ENCODE results near the gene CERK. TPM values are rescaled to one million over a fixed set of nuclear protein-coding genes. Genes with fewer than 3 reads are reported as not detected.

CERK gene
- total RNA-seq, 1 donor from 2014 or later, result 46.3 TPM

GRCh38 chr22:46774253-46774979 lies 36.4 kb upstream of the CERK start:
- no peak overlapping the region for H3K4me3 ChIP-seq (ENCODE audit: low read depth, low read length)
- no peaks in the 10 kb centered on the region for H3K36me3 ChIP-seq (ENCODE audit: control insufficient read depth, insufficient read depth, low read length)
- no peak for DNase-seq (ENCODE audit: low read depth)
- no peaks in the 10 kb centered on the region for H3K27me3 ChIP-seq (ENCODE audit: control insufficient read depth, insufficient read depth, low read length)
- TF ChIP-seq, protein P1, sequence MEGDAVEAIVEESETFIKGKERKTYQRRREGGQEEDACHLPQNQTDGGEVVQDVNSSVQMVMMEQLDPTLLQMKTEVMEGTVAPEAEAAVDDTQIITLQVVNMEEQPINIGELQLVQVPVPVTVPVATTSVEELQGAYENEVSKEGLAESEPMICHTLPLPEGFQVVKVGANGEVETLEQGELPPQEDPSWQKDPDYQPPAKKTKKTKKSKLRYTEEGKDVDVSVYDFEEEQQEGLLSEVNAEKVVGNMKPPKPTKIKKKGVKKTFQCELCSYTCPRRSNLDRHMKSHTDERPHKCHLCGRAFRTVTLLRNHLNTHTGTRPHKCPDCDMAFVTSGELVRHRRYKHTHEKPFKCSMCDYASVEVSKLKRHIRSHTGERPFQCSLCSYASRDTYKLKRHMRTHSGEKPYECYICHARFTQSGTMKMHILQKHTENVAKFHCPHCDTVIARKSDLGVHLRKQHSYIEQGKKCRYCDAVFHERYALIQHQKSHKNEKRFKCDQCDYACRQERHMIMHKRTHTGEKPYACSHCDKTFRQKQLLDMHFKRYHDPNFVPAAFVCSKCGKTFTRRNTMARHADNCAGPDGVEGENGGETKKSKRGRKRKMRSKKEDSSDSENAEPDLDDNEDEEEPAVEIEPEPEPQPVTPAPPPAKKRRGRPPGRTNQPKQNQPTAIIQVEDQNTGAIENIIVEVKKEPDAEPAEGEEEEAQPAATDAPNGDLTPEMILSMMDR (IDR thresholded peaks at IDR 0.05; ENCODE audit: insufficient read depth, low read length, poor library complexity, severe bottlenecking), result no peak

DNA sequence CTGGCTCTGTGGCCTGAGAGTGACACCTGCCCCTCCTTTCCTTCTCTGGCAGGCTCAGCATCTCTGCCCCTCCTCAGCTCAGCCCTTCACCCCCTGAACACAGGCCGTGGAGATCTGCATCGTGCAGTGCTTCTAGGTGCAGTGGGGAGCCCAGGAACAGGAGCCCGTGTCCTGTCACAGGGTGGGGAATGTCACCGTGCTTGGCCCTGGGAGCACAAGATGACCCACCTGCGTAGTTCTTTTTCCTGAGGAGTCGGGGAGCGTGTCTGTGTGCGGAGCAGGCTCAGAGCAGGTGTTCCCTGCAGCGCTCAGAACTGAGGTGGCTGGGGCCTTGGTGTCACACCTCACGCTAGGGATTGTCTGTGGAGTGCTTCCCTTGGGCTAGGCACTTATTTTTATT lies 35.0 kb upstream of the CERK start:
- TF ChIP-seq, protein P1 (IDR thresholded peaks at IDR 0.05; ENCODE audit: insufficient read depth, low read length, poor library complexity, severe bottlenecking), result no peak
- Histone ChIP-seq H3K36me3 (ENCODE audit: control insufficient read depth, insufficient read depth, low read length) (no peaks in the 10 kb centered on the region), H3K4me3 (ENCODE audit: low read depth, low read length) (no peak overlapping the region), H3K27me3 (ENCODE audit: control insufficient read depth, insufficient read depth, low read length) (no peaks in the 10 kb centered on the region)
- no peak for DNase-seq (ENCODE audit: low read depth)

DNA sequence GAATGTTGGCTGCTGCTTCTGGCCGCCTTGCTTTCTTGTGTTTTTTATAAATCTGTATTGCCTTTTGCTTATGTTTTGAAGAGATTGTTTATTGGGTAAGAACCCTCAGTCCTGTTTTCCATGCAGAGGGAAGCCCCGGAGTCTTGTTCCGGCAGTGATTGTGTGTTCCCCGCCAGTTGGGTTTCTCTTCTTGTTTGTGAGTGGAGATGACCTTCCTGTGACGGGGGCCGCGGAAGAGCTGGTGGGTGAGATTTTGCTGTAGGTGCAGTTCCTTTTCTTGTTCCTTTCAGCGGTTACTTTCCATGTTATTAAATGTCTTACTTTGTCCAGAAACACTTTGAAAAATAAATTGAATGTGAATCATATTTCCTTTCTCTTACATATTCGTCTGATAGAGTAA lies 32.7 kb upstream of the CERK start:
- no peak for DNase-seq (ENCODE audit: low read depth)
- Histone ChIP-seq H3K27me3 (ENCODE audit: control insufficient read depth, insufficient read depth, low read length) (no peaks in the 10 kb centered on the region), H3K4me3 (ENCODE audit: low read depth, low read length) (no peak overlapping the region), H3K36me3 (ENCODE audit: control insufficient read depth, insufficient read depth, low read length) (no peaks in the 10 kb centered on the region)
- TF ChIP-seq, protein P1 (IDR thresholded peaks at IDR 0.05; ENCODE audit: insufficient read depth, low read length, poor library complexity, severe bottlenecking), result no peak

GRCh38 chr22:46770151-46770641 lies 32.1 kb upstream of the CERK start:
- H3K36me3 ChIP-seq (ENCODE audit: control insufficient read depth, insufficient read depth, low read length), result no peaks in the 10 kb centered on the region
- TF ChIP-seq, protein P1 (IDR thresholded peaks at IDR 0.05; ENCODE audit: insufficient read depth, low read length, poor library complexity, severe bottlenecking), result no peak
- H3K4me3 ChIP-seq (ENCODE audit: low read depth, low read length), result no peak overlapping the region
- no peaks in the 10 kb centered on the region for H3K27me3 ChIP-seq (ENCODE audit: control insufficient read depth, insufficient read depth, low read length)
- DNase-seq (ENCODE audit: low read depth), result no peak

DNA sequence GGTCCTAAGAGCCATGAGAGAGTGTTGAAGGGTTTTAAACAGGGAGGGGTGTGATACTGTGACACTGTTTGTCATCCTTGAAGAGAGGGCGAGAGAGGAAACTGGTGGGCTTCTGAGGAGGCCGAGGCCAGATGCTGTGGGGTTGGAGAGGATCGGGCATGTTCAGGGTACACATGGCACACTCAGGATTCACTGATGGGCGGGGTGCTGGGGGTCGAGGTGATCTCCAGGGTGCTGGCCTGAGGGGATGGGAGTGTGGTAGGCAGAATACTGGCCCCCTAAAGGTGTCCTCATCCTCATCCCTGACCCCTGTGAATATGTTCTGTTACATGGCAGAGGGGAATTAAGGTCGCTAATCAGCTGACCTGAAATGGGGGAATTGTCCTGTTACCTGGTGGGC lies 31.7 kb upstream of the CERK start:
- TF ChIP-seq, protein P1 (IDR thresholded peaks at IDR 0.05; ENCODE audit: insufficient read depth, low read length, poor library complexity, severe bottlenecking), result no peak
- H3K27me3 ChIP-seq (ENCODE audit: control insufficient read depth, insufficient read depth, low read length), result no peaks in the 10 kb centered on the region
- no peak for DNase-seq (ENCODE audit: low read depth)
- no peak overlapping the region for H3K4me3 ChIP-seq (ENCODE audit: low read depth, low read length)
- H3K36me3 ChIP-seq (ENCODE audit: control insufficient read depth, insufficient read depth, low read length), result no peaks in the 10 kb centered on the region

GRCh38 chr22:46769191-46769675 lies 31.2 kb upstream of the CERK start:
- TF ChIP-seq, protein P1 (IDR thresholded peaks at IDR 0.05; ENCODE audit: insufficient read depth, low read length, poor library complexity, severe bottlenecking), result no peak
- Histone ChIP-seq H3K36me3 (ENCODE audit: control insufficient read depth, insufficient read depth, low read length) (no peaks in the 10 kb centered on the region), H3K4me3 (ENCODE audit: low read depth, low read length) (no peak overlapping the region), H3K27me3 (ENCODE audit: control insufficient read depth, insufficient read depth, low read length) (no peaks in the 10 kb centered on the region)
- DNase-seq (ENCODE audit: low read depth), result no peak

Measured in kidney epithelial cell (primary cell).